H1 (cell line): Measurements from ENCODE around the gene C3. TPM values are rescaled to one million over a fixed set of nuclear protein-coding genes. Genes with fewer than 3 reads are reported as not detected.

Source experiments
- CTCF ChIA-PET: fragments of 300-600 bp; sonication (Branson Sonifier 250); formaldehyde crosslinking; loops from one replicate; lab custom pipeline; 2021; ENCODE audit not compliant: partially characterized antibody; lab: Charles Lee
- POLR2A ChIA-PET: fragments of 300-600 bp; sonication (Branson Sonifier 250); formaldehyde crosslinking; loops from one replicate; lab custom pipeline; 2021; ENCODE audit warnings: inconsistent platforms; ENCODE audit not compliant: partially characterized antibody; lab: Charles Lee
- DNase-seq, 2 experiments: peaks; one replicate each; pipeline versions ENCODE4 v3.0.0 to v3.0.0-alpha.2; 2010 to 2022; ENCODE audit warnings: low spot score in 2 of 2, low read depth in 1 of 2, mixed read lengths in 1 of 2
- FAIRE-seq: peaks from 2 replicates; lab custom pipeline; 2011; peaks lifted over from hg19 to GRCh38; lab: Jason Lieb, UNC
- H2AFZ ChIP-seq: 2 replicates; pipeline ENCODE4 v1.8.1; 2012; ENCODE audit warnings: low read length, inconsistent platforms
- H2AK5ac ChIP-seq: 2 replicates; pipeline ENCODE4 v1.6.1; 2013; ENCODE audit warnings: low read depth, low read length
- H2BK120ac ChIP-seq: replicated peaks from 2 replicates; pipeline ENCODE3; 2013; ENCODE audit warnings: low read depth, low read length, inconsistent platforms
- H2BK12ac ChIP-seq: 2 replicates; pipeline ENCODE4 v1.6.1; 2013; ENCODE audit warnings: low read depth, low read length
- H2BK15ac ChIP-seq: 2 replicates; pipeline ENCODE4 v1.6.1; 2013; ENCODE audit warnings: low read length
- H2BK20ac ChIP-seq: 2 replicates; pipeline ENCODE4 v1.6.1; 2013; ENCODE audit warnings: low read length
- H2BK5ac ChIP-seq: 2 replicates; pipeline ENCODE4 v1.6.1; 2013; ENCODE audit warnings: low read depth, low read length
- H3K14ac ChIP-seq: 2 replicates; pipeline ENCODE4 v1.6.1; 2013; ENCODE audit warnings: inconsistent platforms; ENCODE audit not compliant: insufficient read length
- H3K18ac ChIP-seq: 2 replicates; pipeline ENCODE4 v1.6.1; 2013; ENCODE audit warnings: low read length; ENCODE audit errors: extremely low read depth
- H3K23ac ChIP-seq: 2 replicates; pipeline ENCODE4 v1.6.1; 2013; ENCODE audit warnings: inconsistent platforms; ENCODE audit not compliant: insufficient read length
- H3K23me2 ChIP-seq: 2 replicates; pipeline ENCODE4 v1.6.1; 2013; ENCODE audit warnings: low read depth, low read length
- H3K27ac ChIP-seq: 2 replicates; pipeline ENCODE4 v1.6.1; 2011; ENCODE audit warnings: low read depth, low read length, inconsistent platforms
- H3K27me3 ChIP-seq, 4 experiments: replicated peaks in 1 of 4; 1 replicate in 1 of 4; 2 replicates in 3 of 4; pipeline versions ENCODE4 v1.6.1 to v1.8.1; 2011 to 2013; ENCODE audit warnings: low read length in 3 of 4, mild to moderate bottlenecking in 3 of 4, inconsistent platforms in 2 of 4, mixed read lengths in 2 of 4, moderate library complexity in 1 of 4; ENCODE audit not compliant: control insufficient read depth in 3 of 4, insufficient read depth in 3 of 4; ENCODE audit errors: extremely low read depth in 1 of 4
- H3K36me3 ChIP-seq, 4 experiments: 2 replicates each; pipeline versions ENCODE4 v1.6.1 to v1.8.1; 2011 to 2013; ENCODE audit warnings: mild to moderate bottlenecking in 4 of 4, low read length in 3 of 4, moderate library complexity in 2 of 4, control low read depth in 1 of 4, inconsistent platforms in 1 of 4; ENCODE audit not compliant: insufficient read depth in 4 of 4, control insufficient read depth in 2 of 4
- H3K4ac ChIP-seq: replicated peaks from 2 replicates; pipeline ENCODE3; 2013; ENCODE audit warnings: low read length, low read depth, mixed read lengths, inconsistent platforms; ENCODE audit not compliant: insufficient read length
- H3K4me1 ChIP-seq, 4 experiments: replicated peaks in 1 of 4; 1 replicate in 1 of 4; 2 replicates in 3 of 4; pipeline versions ENCODE4 v1.6.1 to v1.8.1; 2011 to 2013; ENCODE audit warnings: low read length in 3 of 4, inconsistent platforms in 2 of 4, mixed read lengths in 1 of 4; ENCODE audit not compliant: insufficient read depth in 4 of 4, control insufficient read depth in 3 of 4
- H3K4me2 ChIP-seq, 2 experiments: 2 replicates each; pipeline versions ENCODE4 v1.6.1 to v1.8.1; 2011 to 2013; ENCODE audit warnings: low read depth in 2 of 2, low read length in 2 of 2, control low read depth in 1 of 2, inconsistent platforms in 1 of 2, mild to moderate bottlenecking in 1 of 2; ENCODE audit not compliant: insufficient read depth in 1 of 2
- H3K4me3 ChIP-seq, 4 experiments: fragments of 200-600, 300-600 bp in 1 of 4; sonication (generic), shearing (Covaris generic), sonication (Bioruptor Twin) in 1 of 4; 2 replicates each; pipeline versions ENCODE4 v1.5.1 to v1.8.1; 2011 to 2016; ENCODE audit warnings: low read length in 4 of 4, low read depth in 3 of 4, control low read depth in 2 of 4, inconsistent platforms in 2 of 4, mild to moderate bottlenecking in 2 of 4, mixed read lengths in 1 of 4, moderate library complexity in 1 of 4; ENCODE audit not compliant: insufficient read depth in 2 of 4; ENCODE audit errors: extremely low read depth in 1 of 4
- H3K56ac ChIP-seq: replicated peaks from 2 replicates; pipeline ENCODE3; 2013; ENCODE audit warnings: low read depth, mild to moderate bottlenecking, mixed read lengths, low read length, inconsistent platforms; ENCODE audit not compliant: insufficient read length
- H3K79me1 ChIP-seq: 2 replicates; pipeline ENCODE4 v1.6.1; 2013; ENCODE audit warnings: low read depth, low read length, control low read depth
- H3K79me2 ChIP-seq, 2 experiments: 2 replicates each; pipeline versions ENCODE4 v1.6.1 to v1.8.1; 2012 to 2013; ENCODE audit warnings: low read length in 2 of 2, mild to moderate bottlenecking in 2 of 2, inconsistent platforms in 1 of 2; ENCODE audit not compliant: insufficient read depth in 2 of 2, control insufficient read depth in 1 of 2
- H3K9ac ChIP-seq, 4 experiments: replicated peaks in 1 of 4; 1 replicate in 1 of 4; 2 replicates in 3 of 4; pipeline versions ENCODE4 v1.6.1 to v1.8.1; 2011 to 2013; ENCODE audit warnings: low read depth in 3 of 4, low read length in 3 of 4, control low read depth in 2 of 4, mild to moderate bottlenecking in 2 of 4, moderate library complexity in 2 of 4, inconsistent platforms in 1 of 4; ENCODE audit errors: extremely low read depth in 1 of 4
- H3K9me3 ChIP-seq, 2 experiments: 2 replicates each; pipeline versions ENCODE4 v1.6.1 to v1.8.1; 2012 to 2013; ENCODE audit warnings: mild to moderate bottlenecking in 2 of 2, moderate library complexity in 2 of 2, control low read depth in 1 of 2, inconsistent platforms in 1 of 2, low read depth in 1 of 2, low read length in 1 of 2, mixed read lengths in 1 of 2; ENCODE audit not compliant: insufficient read depth in 2 of 2
- H4K20me1 ChIP-seq, 2 experiments: replicated peaks in 1 of 2; 2 replicates each; pipeline versions ENCODE3 to v1.8.1; 2011 to 2013; ENCODE audit warnings: inconsistent platforms in 2 of 2, low read length in 2 of 2, mild to moderate bottlenecking in 1 of 2; ENCODE audit not compliant: insufficient read depth in 2 of 2, control insufficient read depth in 1 of 2
- H4K5ac ChIP-seq: 2 replicates; pipeline ENCODE4 v1.6.1; 2013; ENCODE audit warnings: low read length, low read depth, mixed read lengths, inconsistent platforms; ENCODE audit not compliant: insufficient read length
- H4K8ac ChIP-seq: 2 replicates; pipeline ENCODE4 v1.8.0; 2013; ENCODE audit warnings: mild to moderate bottlenecking, moderate library complexity, low read length, inconsistent platforms; ENCODE audit not compliant: insufficient read depth; ENCODE audit errors: extremely low read depth
- H4K91ac ChIP-seq: replicated peaks from 2 replicates; pipeline ENCODE3; 2013; ENCODE audit warnings: low read length, mixed read lengths, inconsistent platforms; ENCODE audit not compliant: insufficient read length
- CEBPB ChIP-seq: IDR thresholded peaks from 2 replicates; pipeline ENCODE4 v1.6.1; 2012; ENCODE audit warnings: low read depth, low read length
- HDAC2 ChIP-seq, 2 experiments: fragments of 300-600 bp in 1 of 2; sonication (generic) in 1 of 2; IDR thresholded peaks; 2 replicates each; pipeline ENCODE4 v1.6.1; 2011 to 2012; ENCODE audit warnings: low read depth in 2 of 2, low read length in 2 of 2, mild to moderate bottlenecking in 2 of 2, moderate library complexity in 2 of 2, borderline replicate concordance in 1 of 2, inconsistent platforms in 1 of 2
- MAX ChIP-seq: IDR thresholded peaks from 2 replicates; pipeline ENCODE4 v1.6.1; 2012; ENCODE audit warnings: inconsistent platforms
- NANOG ChIP-seq: IDR thresholded peaks from 2 replicates; pipeline ENCODE4 v1.6.1; 2011; ENCODE audit warnings: low read length, low read depth, mild to moderate bottlenecking, inconsistent platforms; ENCODE audit not compliant: insufficient read depth, poor library complexity, severe bottlenecking
- SUZ12 ChIP-seq: fragments of 200-600 bp; sonication (generic); IDR thresholded peaks from 2 replicates; pipeline ENCODE4 v1.6.1; 2012; ENCODE audit warnings: mild to moderate bottlenecking, inconsistent platforms, low read length, moderate library complexity, mixed read lengths
- WGBS, 2 experiments: shearing (Covaris generic) in 1 of 2; methylation state at CpG; one replicate each; pipeline versions ENCODE4 v1.1.6 to v1.1.7; 2013 to 2015; ENCODE audit warnings: low lambda C conversion rate in 2 of 2, mixed read lengths in 2 of 2, inconsistent platforms in 1 of 2, low coverage in 1 of 2, missing lambda C conversion rate in 1 of 2; ENCODE audit not compliant: insufficient replicate concordance in 2 of 2, insufficient coverage in 1 of 2, insufficient read length in 1 of 2; ENCODE audit errors: extremely low coverage in 1 of 2, missing lambda C conversion rate in 1 of 2; 5-methylcytosine and 5-hydroxymethylcytosine counted together
- polyA plus RNA-seq, 7 experiments: library from polyadenylated mRNA; depleted of rRNA in 3 of 7; stranded (reverse) in 5 of 7; unstranded in 2 of 7; fragments of >200 nt in 5 of 7; fragments of 200-250 nt in 2 of 7; gene quantifications; 1 replicate in 5 of 7; 2 replicates in 1 of 7; 4 replicates in 1 of 7; pipeline versions ENCODE4 v1.2.1 to v1.2.3, GENCODE V29; 2011 to 2013; ENCODE audit warnings: missing spikeins in 2 of 7, mixed read lengths in 2 of 7
- total RNA-seq: library from RNA; stranded (reverse); fragmentation: NEBNext Ultra II Directional; extraction: Animal tissue kit (Norgen Biotek cat#: 25700); gene quantifications from 2 replicates; pipeline ENCODE4 v1.2.1, GENCODE V29; 2021

The C3 gene
- total and polyA plus RNA-seq, 2 of the 8 experiments (the other 6 are each of a cell fraction or from before 2014, with no cell fraction given) = 6.4 to 12.8 TPM

- no peaks in the 10 kb centered on the region for H3K4me1 ChIP-seq
- no peak overlapping the region for H3K4me3 ChIP-seq
- no peak overlapping the region for H4K91ac ChIP-seq
- no peaks in the 10 kb centered on the region for H3K79me2 ChIP-seq
- no peak overlapping the region for H2AFZ ChIP-seq
- no peak for DNase-seq
- H3K23ac ChIP-seq = no peak overlapping the region
- no peaks in the 10 kb centered on the region for H4K20me1 ChIP-seq
- H3K56ac ChIP-seq = peak overlapping the region; percentile 6
- no peak overlapping the region for H3K18ac ChIP-seq
- no peak overlapping the region for H2BK12ac ChIP-seq
- no peak overlapping the region for H2BK5ac ChIP-seq
- TF ChIP-seq NANOG (no peak), CEBPB (no peak), HDAC2 (IDR thresholded peaks at IDR 0.05; ENCODE audit: borderline replicate concordance in 1 of 2, low read depth in 2 of 2, low read length in 2 of 2) (no peak), SUZ12 (no peak), MAX (no peak)
- H3K27ac ChIP-seq = no peak overlapping the region
- H2BK20ac ChIP-seq = no peak overlapping the region
- H3K36me3 ChIP-seq = no peaks in the 10 kb centered on the region
- H3K9me3 ChIP-seq = no peaks in the 10 kb centered on the region; a peak in 1 of 4 replicates
- H3K9ac ChIP-seq = no peak overlapping the region
- WGBS, 2 experiments = 83% methylated on average over 14 of the region's 14 CpGs; no CpG with 5 or more reads in 1 of the 2 experiments
- no peak overlapping the region for H3K4me2 ChIP-seq
- no peaks in the 10 kb centered on the region for H3K79me1 ChIP-seq
- H3K27me3 ChIP-seq = no peaks in the 10 kb centered on the region
- H4K8ac ChIP-seq = 0 out of 2 replicates have a peak overlapping the region, but pooled peaks have one; percentile 35
- H3K23me2 ChIP-seq = peaks cover 3% of the 10 kb centered on the region; the same call in 1 of the 2 replicates
- H2AK5ac ChIP-seq = no peak overlapping the region
- H4K5ac ChIP-seq = no peak overlapping the region
- H3K4ac ChIP-seq = no peak overlapping the region
- CTCF ChIA-PET = no interaction called here
- POLR2A ChIA-PET = no interaction called here
- no peak overlapping the region for H2BK120ac ChIP-seq
- H3K14ac ChIP-seq = no peak overlapping the region
- FAIRE-seq = no peak
- no peak overlapping the region for H2BK15ac ChIP-seq
These were observed 53.3 kb downstream of the C3 start for GRCh38 chr19:6667114-6667627.
